Measurements from ENCODE around the gene RABGAP1L.
A peak's percentile ranks its signal among the peaks of the same experiment; 100 is the strongest.
"Not testable (repeated sequence)": the region's sequence is repeated elsewhere in the genome, so short reads cannot be mapped to it uniquely, and the experiment has no call there.

Gene RABGAP1L

GRCh38 chr1:174118751-174119150 lies 40.6 kb upstream of the RABGAP1L start:
- no peak for DNase-seq (ENCODE audit: low spot score)
- in situ Hi-C loops (cut with MboI; ENCODE audit: low sequenced_read_pairs, unreplicated experiment), result no loop called here
- TF ChIP-seq, protein P1, sequence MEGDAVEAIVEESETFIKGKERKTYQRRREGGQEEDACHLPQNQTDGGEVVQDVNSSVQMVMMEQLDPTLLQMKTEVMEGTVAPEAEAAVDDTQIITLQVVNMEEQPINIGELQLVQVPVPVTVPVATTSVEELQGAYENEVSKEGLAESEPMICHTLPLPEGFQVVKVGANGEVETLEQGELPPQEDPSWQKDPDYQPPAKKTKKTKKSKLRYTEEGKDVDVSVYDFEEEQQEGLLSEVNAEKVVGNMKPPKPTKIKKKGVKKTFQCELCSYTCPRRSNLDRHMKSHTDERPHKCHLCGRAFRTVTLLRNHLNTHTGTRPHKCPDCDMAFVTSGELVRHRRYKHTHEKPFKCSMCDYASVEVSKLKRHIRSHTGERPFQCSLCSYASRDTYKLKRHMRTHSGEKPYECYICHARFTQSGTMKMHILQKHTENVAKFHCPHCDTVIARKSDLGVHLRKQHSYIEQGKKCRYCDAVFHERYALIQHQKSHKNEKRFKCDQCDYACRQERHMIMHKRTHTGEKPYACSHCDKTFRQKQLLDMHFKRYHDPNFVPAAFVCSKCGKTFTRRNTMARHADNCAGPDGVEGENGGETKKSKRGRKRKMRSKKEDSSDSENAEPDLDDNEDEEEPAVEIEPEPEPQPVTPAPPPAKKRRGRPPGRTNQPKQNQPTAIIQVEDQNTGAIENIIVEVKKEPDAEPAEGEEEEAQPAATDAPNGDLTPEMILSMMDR (IDR thresholded peaks at IDR 0.05; ENCODE audit: borderline replicate concordance, control extremely low read depth, extremely low read depth, insufficient read depth, missing control alignments), result no peak

- DNase-seq (ENCODE audit: low spot score); in situ Hi-C loops (cut with MboI; ENCODE audit: low sequenced_read_pairs, unreplicated experiment): not testable (repeated sequence)
Observed at GRCh38 chr1:174122318-174122717, 37.0 kb upstream of the RABGAP1L start.

GRCh38 chr1:174123843-174124242 lies 35.5 kb upstream of the RABGAP1L start:
- DNase-seq (ENCODE audit: low spot score), result no peak
- in situ Hi-C loops (cut with MboI; ENCODE audit: low sequenced_read_pairs, unreplicated experiment), result no loop called here
- TF ChIP-seq, protein P1 (IDR thresholded peaks at IDR 0.05; ENCODE audit: borderline replicate concordance, control extremely low read depth, extremely low read depth, insufficient read depth, missing control alignments), result no peak

DNA sequence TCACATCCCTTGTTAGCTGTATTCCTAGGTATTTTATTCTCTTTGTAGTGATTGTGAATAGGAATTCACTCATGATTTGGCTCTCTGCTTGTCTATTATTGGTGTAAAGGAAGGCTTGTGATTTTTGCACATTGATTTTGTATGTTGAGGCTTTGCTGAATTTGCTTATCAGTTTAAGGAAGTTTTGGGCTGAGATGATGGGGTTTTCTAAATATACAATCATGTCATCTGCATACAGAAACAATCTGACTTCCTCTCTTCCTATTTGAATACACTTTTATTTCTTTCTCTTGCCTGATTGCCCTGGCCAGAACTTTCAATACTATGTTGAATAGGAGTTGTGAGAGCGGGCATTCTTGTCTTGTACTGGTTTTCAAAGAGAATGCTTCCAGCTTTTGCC lies 32.1 kb upstream of the RABGAP1L start:
- in situ Hi-C loops (cut with MboI; ENCODE audit: low sequenced_read_pairs, unreplicated experiment); DNase-seq (ENCODE audit: low spot score): not testable (repeated sequence)

GRCh38 chr1:174131032-174131638 lies 28.2 kb upstream of the RABGAP1L start:
- in situ Hi-C loops (cut with MboI; ENCODE audit: low sequenced_read_pairs, unreplicated experiment), result no loop called here
- no peak for DNase-seq (ENCODE audit: low spot score)
- TF ChIP-seq, protein P1 (IDR thresholded peaks at IDR 0.05; ENCODE audit: borderline replicate concordance, control extremely low read depth, extremely low read depth, insufficient read depth, missing control alignments), result no peak

GRCh38 chr1:174134003-174134659 lies 25.2 kb upstream of the RABGAP1L start:
- TF ChIP-seq, protein P1 (IDR thresholded peaks at IDR 0.05; ENCODE audit: borderline replicate concordance, control extremely low read depth, extremely low read depth, insufficient read depth, missing control alignments), result no peak
- in situ Hi-C loops (cut with MboI; ENCODE audit: low sequenced_read_pairs, unreplicated experiment), result no loop called here
- peak; percentile 33 for DNase-seq (ENCODE audit: low spot score)

- TF ChIP-seq, protein P1 (IDR thresholded peaks at IDR 0.05; ENCODE audit: borderline replicate concordance, control extremely low read depth, extremely low read depth, insufficient read depth, missing control alignments), result no peak
- in situ Hi-C loops (cut with MboI; ENCODE audit: low sequenced_read_pairs, unreplicated experiment), result no loop called here
- no peak for DNase-seq (ENCODE audit: low spot score)
Observed at GRCh38 chr1:174135211-174135610, 24.1 kb upstream of the RABGAP1L start.

Measured in GM13976 (cell line).